A549 (cell line): Measurements from ENCODE around the gene DISC1.

ENCODE experiments used
- CHD2 ChIP-seq: fragments of 150-350 bp; IDR thresholded peaks from 2 replicates; pipeline ENCODE4 v1.6.1; 2014; ENCODE audit warnings: low read length; ENCODE audit not compliant: partially characterized antibody
- CHD4 ChIP-seq: fragments of 200-600 bp; sonication (generic); IDR thresholded peaks from 2 replicates; pipeline ENCODE4 v1.6.1; 2016; ENCODE audit warnings: antibody characterized with exemption, mild to moderate bottlenecking, borderline replicate concordance
- CTCF ChIP-seq: fragments of >200 bp; sonication (Bioruptor Twin); formaldehyde crosslinking; IDR thresholded peaks from 3 replicates; pipeline ENCODE4 v1.5.1; 2016
- HOXA7 ChIP-seq: fragments of 250-450 bp; sonication (Bioruptor Pico); IDR thresholded peaks from 2 replicates; pipeline ENCODE4 v1.5.0; 2020; ENCODE audit warnings: mild to moderate bottlenecking, moderate library complexity
- MAX ChIP-seq: IDR thresholded peaks from 2 replicates; pipeline ENCODE4 v1.6.1; 2012
- PBX3 ChIP-seq: IDR thresholded peaks from 2 replicates; pipeline ENCODE4 v1.6.1; 2012
- POLR2A ChIP-seq: IDR thresholded peaks from 2 replicates; pipeline ENCODE4 v1.6.1; 2012; ENCODE audit warnings: mild to moderate bottlenecking, low read length
- RCOR1 ChIP-seq: fragments of 150-350 bp; IDR thresholded peaks from 2 replicates; pipeline ENCODE4 v1.6.1; 2014; ENCODE audit warnings: antibody characterized with exemption, low read length, low read depth
- REST ChIP-seq: fragments of 200-600 bp; sonication (generic); IDR thresholded peaks from 2 replicates; pipeline ENCODE4 v1.6.1; 2016; ENCODE audit warnings: antibody characterized with exemption, mild to moderate bottlenecking, moderate library complexity
- USF2 ChIP-seq: fragments of 450-650 bp; IDR thresholded peaks from 2 replicates; pipeline ENCODE4 v1.6.1; 2014; ENCODE audit warnings: antibody characterized with exemption
- ZFP36 ChIP-seq: fragments of 450-650 bp; IDR thresholded peaks from 2 replicates; pipeline ENCODE4 v1.6.1; 2014; ENCODE audit warnings: borderline replicate concordance; ENCODE audit not compliant: partially characterized antibody

- TF ChIP-seq CTCF (no peak), RCOR1 (no peak), CHD2 (no peak), HOXA7 (no peak), ZFP36 (no peak), CHD4 (no peak), REST (no peak), USF2 (no peak), POLR2A (no peak), PBX3 (no peak), MAX (no peak)
Observed at GRCh38 chr1:231761747-231762541, 135.4 kb downstream of the DISC1 start.
